Lower leg skin (tissue), 4 donors: ENCODE results near the gene CD36. TPM values are rescaled to one million over a fixed set of nuclear protein-coding genes. Genes with fewer than 3 reads are reported as not detected.
A peak's percentile ranks its signal among the peaks of the same experiment; 100 is the strongest.

Experiments used
- DNase-seq, 2 donors: peaks; one replicate each; pipeline ENCODE4 v3.0.0-alpha.2; 2019; ENCODE audit warnings: low spot score in 2 of 2
- H3K4me3 ChIP-seq: fragments of 200-600 bp; sonication (generic); 2 replicates; pipeline ENCODE4 v1.5.1; 2017; ENCODE audit warnings: mild to moderate bottlenecking, low read depth; ENCODE audit not compliant: poor library complexity, severe bottlenecking
- CTCF ChIP-seq, 3 donors: fragments of 450-650 bp; IDR thresholded peaks; one replicate each; pipeline ENCODE4 v1.5.1; 2016; ENCODE audit warnings: antibody characterized with exemption in 3 of 3, mild to moderate bottlenecking in 3 of 3, moderate library complexity in 2 of 3
- POLR2A ChIP-seq, 2 donors: fragments of 450-650 bp; IDR thresholded peaks; one replicate each; pipeline ENCODE4 v1.6.1; 2016 to 2017; ENCODE audit warnings: antibody characterized with exemption in 2 of 2, mild to moderate bottlenecking in 1 of 2, moderate library complexity in 1 of 2
- whole genome bisulfite sequencing, 2 donors: methylation state at CpG; one replicate each; pipeline ENCODE4 v1.1.5; 2018; 5-methylcytosine and 5-hydroxymethylcytosine counted together
- intact Hi-C: fragments of 100-400 bp; cut with DNase I; formaldehyde crosslinking; loops from one replicate; pipeline ENCODE4 v1.15.0; 2023; ENCODE audit warnings: low total_unique reads
- total RNA-seq, 4 donors: library from RNA; depleted of rRNA; stranded (reverse); fragments of >200 nt; gene quantifications; one replicate each; pipeline ENCODE4 v1.1.0, GENCODE V29; 2016

CD36 gene
- 100 to 1,000 TPM in 1 of 4 donors, 10 to 100 TPM in 3; 31.3 to 140 (median 78.2) TPM for total RNA-seq

GRCh38 chr7:80637911-80638765 is at the start of gene CD36:
Gene CD36 (plus strand): TSS chr7:80638642. CDS start chr7:80646741, 8,099 bp downstream.
- DNase-seq: no peak
- 72 to 85% methylated on average over 4 of the region's 4 CpGs for WGBS, 2 donors
- no peak within 1 kb of the TSS for H3K4me3 ChIP-seq
- intact Hi-C loops: no loop called here
- TF ChIP-seq CTCF (IDR thresholded peaks at IDR 0.05): no peak
- TF ChIP-seq POLR2A (IDR thresholded peaks at IDR 0.05): no peak

- 0 to 62% methylated on average over 1 of the region's 1 CpG for WGBS, 2 donors
- no peak overlapping the region for H3K4me3 ChIP-seq
- intact Hi-C loops: loop anchor here (5.0 kb wide), 1 partner anchor 1963 kb away; no protein-coding TSS in a partner anchor
- DNase-seq: no peak
- no peak for TF ChIP-seq CTCF (IDR thresholded peaks at IDR 0.05)
- TF ChIP-seq POLR2A (IDR thresholded peaks at IDR 0.05): no peak
Measured at GRCh38 chr7:80589631-80590030, 48.8 kb upstream of the CD36 start.

- no peak for TF ChIP-seq POLR2A (IDR thresholded peaks at IDR 0.05)
- no peak for TF ChIP-seq CTCF (IDR thresholded peaks at IDR 0.05)
- no peak overlapping the region for H3K4me3 ChIP-seq
- WGBS, 2 donors: 63 to 65% methylated on average over 1 of the region's 1 CpG
- intact Hi-C loops: no loop called here
- DNase-seq: no peak
Measured at GRCh38 chr7:80591654-80592053, 46.8 kb upstream of the CD36 start.

- intact Hi-C loops: no loop called here
- H3K4me3 ChIP-seq: no peak overlapping the region
- TF ChIP-seq CTCF (IDR thresholded peaks at IDR 0.05) (no peak), POLR2A (IDR thresholded peaks at IDR 0.05) (no peak)
- peak in 1 of 2 donors; percentile 58 for DNase-seq
- 73 to 86% methylated on average over 7 of the region's 7 CpGs for WGBS, 2 donors
Measured at GRCh38 chr7:80593869-80594586, 44.4 kb upstream of the CD36 start.

DNA sequence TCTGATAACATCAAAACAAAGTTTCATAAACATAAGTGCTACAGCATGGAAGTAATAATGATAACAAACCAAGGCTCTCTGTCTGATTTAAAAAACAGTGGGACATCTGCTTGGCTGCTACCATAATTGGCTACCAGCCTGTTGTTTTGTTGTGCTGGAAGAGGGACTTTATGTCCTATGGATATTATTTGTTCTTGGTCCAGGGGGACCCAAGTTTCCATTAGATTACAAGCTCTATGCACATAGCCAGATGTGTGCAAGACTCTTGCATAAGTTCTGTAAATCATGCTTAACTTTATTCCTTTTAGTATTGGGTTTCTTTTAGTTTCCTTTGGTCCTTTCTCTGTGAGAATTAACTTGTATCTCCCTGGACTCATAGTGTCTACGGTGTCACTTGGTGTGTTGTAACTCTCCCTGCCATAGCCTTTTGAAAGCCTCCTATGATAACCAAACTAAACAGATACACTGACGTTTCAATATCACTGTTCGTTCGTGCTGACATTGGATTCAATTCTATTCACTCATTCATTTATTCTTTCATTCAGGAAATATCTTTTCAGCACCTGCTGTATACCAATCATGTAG is 41.4 kb upstream of the CD36 start:
- peak in 1 of 2 donors; percentile 69 for DNase-seq
- no peak for TF ChIP-seq CTCF (IDR thresholded peaks at IDR 0.05)
- no peak for TF ChIP-seq POLR2A (IDR thresholded peaks at IDR 0.05)
- 68 to 81% methylated on average over 4 of the region's 4 CpGs for WGBS, 2 donors
- H3K4me3 ChIP-seq: no peak overlapping the region
- intact Hi-C loops: no loop called here
